Measurements from ENCODE around the gene RGL1.

RGL1 gene

GRCh38 chr1:183887826-183888819 lies 83.2 kb downstream of the RGL1 start:
- no peak for DNase-seq (ENCODE audit: low read depth in 3 of 3)

DNA sequence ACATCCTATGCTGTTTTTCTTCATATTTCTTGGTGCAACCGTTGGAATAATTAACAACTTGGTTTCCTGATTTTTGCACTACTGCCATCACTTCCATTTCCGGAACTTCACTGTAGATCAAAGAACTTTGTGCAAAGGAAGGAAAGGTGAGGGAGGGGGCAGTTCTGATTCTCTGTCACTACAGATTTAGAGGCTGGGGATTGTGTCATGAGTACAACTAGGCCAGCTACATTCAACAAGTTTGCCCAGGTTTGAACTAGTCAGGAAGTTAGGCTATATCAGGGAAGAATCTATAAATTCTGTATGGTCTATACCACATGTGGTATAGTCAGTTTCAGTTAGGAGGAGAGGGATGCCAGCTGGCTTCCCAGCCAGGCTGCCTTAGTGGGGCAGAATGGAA lies 84.2 kb downstream of the RGL1 start:
- no peak for DNase-seq (ENCODE audit: low read depth in 3 of 3)

DNA sequence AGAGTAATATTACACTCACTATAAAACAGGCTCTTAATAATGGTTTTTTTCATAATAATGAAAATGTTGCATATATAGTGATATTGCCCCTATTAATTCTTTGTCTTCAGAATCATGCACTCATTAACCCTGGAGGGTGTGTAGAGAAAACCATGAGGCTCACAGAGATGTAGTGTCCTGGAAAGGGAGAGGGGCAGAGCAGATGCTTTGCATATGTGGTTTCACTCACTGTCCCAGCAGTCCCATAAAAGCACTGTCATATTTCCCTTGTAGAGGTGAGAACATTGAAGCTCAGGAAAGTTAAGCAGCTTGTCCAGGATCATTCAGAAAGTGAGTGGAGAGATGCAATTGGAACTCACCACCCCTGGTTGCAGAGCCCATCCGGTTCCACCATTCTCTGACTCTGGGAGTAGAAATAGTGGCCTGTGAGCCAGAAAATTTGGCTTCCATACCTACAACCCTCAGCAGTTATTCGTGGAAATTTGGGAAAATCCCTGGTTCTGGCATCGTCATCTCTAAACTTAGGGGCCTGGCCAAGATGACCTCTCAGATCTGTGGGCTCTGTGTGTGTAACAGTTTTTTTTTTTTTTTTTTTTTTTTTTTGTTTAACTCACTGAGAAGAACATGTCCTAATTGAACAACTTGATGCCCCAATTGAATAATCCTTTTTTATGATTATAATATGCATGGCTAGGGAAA lies 86.4 kb downstream of the RGL1 start:
- no peak for DNase-seq (ENCODE audit: low read depth in 3 of 3)

GRCh38 chr1:183892351-183892793 lies 87.5 kb downstream of the RGL1 start:
- no peak for DNase-seq (ENCODE audit: low read depth in 3 of 3)

DNA sequence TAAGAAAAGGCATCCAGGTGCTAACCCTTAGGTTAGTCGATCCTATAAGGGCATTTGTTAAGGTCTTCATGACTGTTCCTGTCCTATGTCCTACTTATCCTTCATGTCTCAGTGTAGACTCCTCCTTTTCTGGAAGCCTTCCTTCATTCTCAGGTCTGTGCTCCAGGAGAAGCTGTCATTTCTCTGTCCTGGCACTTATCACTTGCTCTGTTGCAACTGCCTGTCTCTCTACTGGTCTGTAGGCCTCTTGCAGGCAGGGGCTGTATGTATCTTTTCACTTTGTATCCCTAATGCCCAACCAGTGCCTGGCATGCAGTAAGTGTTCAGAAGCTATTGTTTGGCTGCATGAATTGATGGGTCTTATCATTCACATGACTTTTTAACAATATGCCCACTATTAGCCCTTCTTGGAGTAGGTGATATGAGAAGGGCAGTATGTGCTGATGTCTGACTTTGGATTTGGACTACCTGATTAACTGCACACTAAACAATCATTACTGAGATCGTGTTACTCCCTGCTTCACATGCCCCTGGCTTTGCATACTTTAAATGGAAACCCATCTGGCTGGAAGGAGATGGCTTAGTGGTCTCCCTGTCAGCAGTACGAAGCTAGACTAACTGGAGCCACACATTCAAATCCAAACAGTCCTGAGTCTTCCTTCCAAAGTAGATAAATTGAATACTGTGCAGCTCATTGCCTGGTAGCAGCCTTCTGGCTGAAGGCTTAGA lies 88.8 kb downstream of the RGL1 start:
- no peak for DNase-seq (ENCODE audit: low read depth in 3 of 3)

- DNase-seq (ENCODE audit: low read depth in 3 of 3) = no peak
Measured at GRCh38 chr1:183894290-183894565, 89.3 kb downstream of the RGL1 start.

- no peak for DNase-seq (ENCODE audit: low read depth in 3 of 3)
Measured at GRCh38 chr1:183896466-183897048, 91.6 kb downstream of the RGL1 start.

DNA sequence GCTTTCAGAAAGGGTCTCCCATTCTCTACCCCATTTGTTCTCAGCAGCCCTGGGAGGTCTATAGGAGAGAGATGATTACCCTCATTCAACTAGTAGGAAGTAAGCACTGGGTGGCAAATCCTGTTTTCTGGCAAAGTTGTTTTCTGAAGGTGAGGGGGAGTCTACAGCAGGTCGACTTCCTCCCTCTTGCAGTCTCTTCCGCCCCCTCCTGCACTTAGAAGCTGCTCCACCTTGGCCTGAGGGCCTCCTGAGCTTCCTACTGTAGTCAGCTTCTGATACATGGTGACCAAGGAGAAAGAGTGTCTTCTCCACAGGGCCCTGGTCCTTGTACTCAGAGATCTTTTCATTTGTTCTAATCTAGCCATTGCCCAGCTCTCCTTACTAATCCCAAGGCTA lies 93.1 kb downstream of the RGL1 start:
- DNase-seq (ENCODE audit: low read depth in 3 of 3) = no peak

DNA sequence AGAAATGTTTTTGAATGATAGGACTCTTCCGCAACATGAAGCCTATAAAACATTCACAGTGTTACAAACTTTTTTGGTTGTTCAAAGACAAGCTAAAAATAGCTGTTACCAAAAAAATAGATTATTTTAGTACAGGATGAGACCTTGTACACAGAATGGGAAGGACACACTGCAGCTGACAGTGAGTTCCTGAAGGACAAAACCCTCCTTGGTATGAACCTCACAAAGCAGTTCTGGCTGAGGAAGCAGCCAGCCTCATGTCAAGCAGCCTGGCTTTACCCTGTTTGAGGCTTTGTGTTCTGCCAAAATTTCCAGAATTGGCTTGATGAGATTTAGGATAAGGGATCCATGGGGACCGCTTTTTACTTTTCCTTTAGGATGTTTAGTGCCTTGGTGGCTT lies 93.7 kb downstream of the RGL1 start:
- no peak for DNase-seq (ENCODE audit: low read depth in 3 of 3)

DNA sequence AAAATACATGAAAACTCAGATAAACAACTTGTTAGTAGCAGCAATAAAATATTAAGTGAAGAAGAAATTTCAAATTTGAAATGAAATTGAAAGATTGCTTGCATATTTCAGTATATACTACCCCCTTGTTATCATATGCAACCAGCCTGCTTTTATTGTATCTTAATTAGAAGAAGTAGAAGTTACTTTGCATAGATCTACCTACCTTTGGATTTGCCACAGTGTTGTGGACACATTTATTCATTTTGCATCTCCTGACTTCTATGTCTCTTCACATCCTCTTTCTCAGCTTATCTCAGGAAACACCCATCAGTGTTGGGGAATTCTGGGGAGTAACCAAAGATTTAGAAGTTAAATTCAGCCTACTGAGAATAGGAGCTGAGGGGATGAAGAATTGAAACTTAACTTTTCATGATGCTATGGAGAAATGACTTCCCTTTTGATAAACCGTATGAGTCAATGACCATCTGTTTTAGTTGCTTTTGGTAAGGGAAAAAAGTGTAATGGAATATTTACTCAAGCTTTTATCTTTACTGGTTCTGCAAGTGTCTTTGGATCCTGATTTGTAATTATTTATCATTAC lies 96.9 kb downstream of the RGL1 start:
- DNase-seq (ENCODE audit: low read depth in 3 of 3) = no peak

- no peak for DNase-seq (ENCODE audit: low read depth in 3 of 3)
Measured at GRCh38 chr1:183903101-183903500, 98.2 kb downstream of the RGL1 start.

- no peak for DNase-seq (ENCODE audit: low read depth in 3 of 3)
Measured at GRCh38 chr1:183905508-183906113, 100.7 kb downstream of the RGL1 start.

GRCh38 chr1:183907070-183907469 lies 102.2 kb downstream of the RGL1 start:
- DNase-seq (ENCODE audit: low read depth in 3 of 3) = no peak

GRCh38 chr1:183908079-183908478 lies 103.2 kb downstream of the RGL1 start:
- DNase-seq (ENCODE audit: low read depth in 3 of 3) = no peak

GRCh38 chr1:183909672-183910071 lies 104.8 kb downstream of the RGL1 start:
- DNase-seq (ENCODE audit: low read depth in 3 of 3) = no peak

GRCh38 chr1:183910845-183911244 lies 105.9 kb downstream of the RGL1 start:
- no peak for DNase-seq (ENCODE audit: low read depth in 3 of 3)

GRCh38 chr1:183911285-183911684 lies 106.4 kb downstream of the RGL1 start:
- DNase-seq (ENCODE audit: low read depth in 3 of 3) = peak in 1 of 3 experiments; percentile 20

- DNase-seq (ENCODE audit: low read depth in 3 of 3) = no peak
Measured at GRCh38 chr1:183912265-183912886, 107.5 kb downstream of the RGL1 start.

DNA sequence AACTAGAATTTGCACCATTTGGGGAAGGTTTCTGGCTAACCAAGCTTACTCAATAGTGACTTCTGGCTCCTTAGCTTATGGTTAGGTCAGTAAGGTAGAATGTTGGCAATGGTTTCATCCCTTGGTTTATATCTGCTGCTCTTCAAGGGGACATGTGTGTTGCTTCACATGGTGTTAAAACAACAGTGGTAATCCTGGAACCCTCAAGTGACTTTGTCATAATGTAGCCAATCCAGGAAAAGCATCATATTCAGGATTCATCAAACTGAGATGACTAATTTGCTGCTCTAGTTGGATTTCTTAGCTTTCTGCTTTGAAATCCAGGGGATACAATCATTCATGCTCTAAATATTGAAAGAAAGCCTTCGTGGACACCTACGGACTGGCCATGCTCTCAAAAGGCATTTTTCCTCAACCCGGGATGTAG lies 108.7 kb downstream of the RGL1 start:
- no peak for DNase-seq (ENCODE audit: low read depth in 3 of 3)

DNA sequence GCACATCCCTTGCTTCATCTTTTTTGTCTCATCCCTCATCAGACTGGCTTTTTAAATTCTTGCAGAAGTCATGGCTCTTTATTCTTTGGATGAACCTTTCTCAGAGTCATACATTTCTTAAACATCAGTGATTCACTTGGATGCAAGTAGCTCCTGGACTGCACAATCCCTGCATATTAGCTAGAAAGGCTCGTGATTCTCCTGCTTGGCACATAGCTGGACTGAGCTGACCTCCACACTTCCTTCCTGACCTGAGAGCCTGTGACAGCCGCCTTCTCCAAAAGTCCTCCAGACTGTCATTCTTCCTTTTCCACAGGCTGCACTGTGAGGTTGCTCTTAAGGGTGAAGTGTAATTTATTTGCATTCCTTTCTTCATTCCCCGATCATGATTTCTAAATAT lies 109.4 kb downstream of the RGL1 start:
- DNase-seq (ENCODE audit: low read depth in 3 of 3) = no peak

- no peak for DNase-seq (ENCODE audit: low read depth in 3 of 3)
Measured at GRCh38 chr1:183914891-183915290, 110.0 kb downstream of the RGL1 start.

All from stimulated activated CD4-positive, alpha-beta T cell treated with anti-CD3 and anti-CD28 coated beads, TNF-alpha, amount 100 ng/mL, for 24 hours (primary cell).